ENCODE data around the gene GCH1. TPM values are rescaled to one million over a fixed set of nuclear protein-coding genes. Genes with fewer than 3 reads are reported as not detected.

GCH1 gene
- polyA plus RNA-seq, 3 donors: 55.3 to 68.6 (median 63.3) TPM

- no peak overlapping the region for H3K27ac ChIP-seq (ENCODE audit: low read depth in 1 of 2, low read length in 2 of 2)
- no peaks in the 10 kb centered on the region for H3K4me1 ChIP-seq (ENCODE audit: control insufficient read depth in 1 of 2, insufficient read depth in 2 of 2, low read length in 2 of 2)
- H3K4me3 ChIP-seq (replicated peaks in 1 of 3; ENCODE audit: low read depth in 2 of 3, low read length in 3 of 3): no peak overlapping the region
- H3K27ac Mint-ChIP-seq: no peak overlapping the region
- WGBS (ENCODE audit: insufficient coverage): 92% methylated on average over 2 of the region's 2 CpGs
- peaks cover 2% of the 10 kb centered on the region for H4K20me1 ChIP-seq (ENCODE audit: insufficient read depth, low read length)
- H3K36me3 ChIP-seq (replicated peaks in 1 of 2; ENCODE audit: control insufficient read depth in 1 of 2, insufficient read depth in 2 of 2, low read length in 2 of 2): peaks cover 11 to 23% of the 10 kb centered on the region in 2 donors
- no peak for DNase-seq
- no peaks in the 10 kb centered on the region for H3K79me2 ChIP-seq (ENCODE audit: insufficient read depth, low read length)
- no peak overlapping the region for H2AFZ ChIP-seq (ENCODE audit: insufficient read depth, low read depth, low read length, poor library complexity, severe bottlenecking)
- peaks cover 27 to 35% of the 10 kb centered on the region in 2 donors for H3K36me3 Mint-ChIP-seq
- H3K4me3 Mint-ChIP-seq: no peak overlapping the region
- no peak overlapping the region for H3K9ac ChIP-seq (ENCODE audit: insufficient read depth, low read length, poor library complexity, severe bottlenecking)
- H3K4me1 Mint-ChIP-seq: peaks cover 9% of the 10 kb centered on the region
- H3K27me3 ChIP-seq (ENCODE audit: control insufficient read depth in 2 of 2, insufficient read depth in 2 of 2, low read length in 2 of 2): no peaks in the 10 kb centered on the region
- intact Hi-C loops (cut with micrococcal nuclease): no loop called here
- H3K4me2 ChIP-seq (replicated peaks; ENCODE audit: extremely low read depth, low read length, poor library complexity, severe bottlenecking): no peak overlapping the region
- peaks cover 0 to 4% (median 2%) of the 10 kb centered on the region in 7 donors for H3K9me3 Mint-ChIP-seq
- no peaks in the 10 kb centered on the region for H3K9me3 ChIP-seq (replicated peaks in 1 of 2; ENCODE audit: control insufficient read depth in 1 of 2, insufficient read depth in 1 of 2, low read length in 2 of 2)
- TF ChIP-seq CTCF (IDR thresholded peaks at IDR 0.05): no peak
- peaks cover 0 to 1% (median 0%) of the 10 kb centered on the region in 3 donors for H3K27me3 Mint-ChIP-seq (ENCODE audit: low read depth in 3 of 3)
These were observed 66.4 kb downstream of the GCH1 start for GRCh38 chr14:54836231-54836630.

DNA sequence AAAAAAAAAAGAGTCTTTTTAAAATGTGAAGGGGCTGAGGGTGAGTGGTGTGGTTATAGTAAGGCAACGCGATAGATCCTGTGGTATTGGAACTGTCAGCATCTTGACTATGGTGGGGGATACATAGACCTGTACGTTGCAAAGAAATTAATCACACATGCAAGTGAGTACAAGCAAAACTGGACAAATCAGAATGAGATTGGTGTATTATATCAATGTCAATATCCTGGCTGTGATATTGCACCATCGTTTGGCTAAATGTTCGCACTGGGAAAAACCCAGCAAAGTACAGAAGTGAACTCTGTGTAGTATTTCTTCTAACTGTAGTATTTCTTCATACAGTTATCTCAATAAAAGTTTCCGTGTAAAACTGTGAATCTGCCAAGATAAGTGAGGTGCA lies 67.9 kb downstream of the GCH1 start:
- no peaks in the 10 kb centered on the region for H4K20me1 ChIP-seq (ENCODE audit: insufficient read depth, low read length)
- H3K4me1 Mint-ChIP-seq: peaks cover 4% of the 10 kb centered on the region
- H3K36me3 ChIP-seq (replicated peaks in 1 of 2; ENCODE audit: control insufficient read depth in 1 of 2, insufficient read depth in 2 of 2, low read length in 2 of 2): peaks cover 2 to 8% of the 10 kb centered on the region in 2 donors
- 100% methylated on average over 1 of the region's 6 CpGs for WGBS (ENCODE audit: insufficient coverage)
- no peak overlapping the region for H2AFZ ChIP-seq (ENCODE audit: insufficient read depth, low read depth, low read length, poor library complexity, severe bottlenecking)
- H3K4me3 Mint-ChIP-seq: no peak overlapping the region
- H3K9ac ChIP-seq (ENCODE audit: insufficient read depth, low read length, poor library complexity, severe bottlenecking): no peak overlapping the region
- DNase-seq: no peak
- no peaks in the 10 kb centered on the region for H3K79me2 ChIP-seq (ENCODE audit: insufficient read depth, low read length)
- no peak overlapping the region for H3K4me2 ChIP-seq (replicated peaks; ENCODE audit: extremely low read depth, low read length, poor library complexity, severe bottlenecking)
- H3K27me3 ChIP-seq (ENCODE audit: control insufficient read depth in 2 of 2, insufficient read depth in 2 of 2, low read length in 2 of 2): no peaks in the 10 kb centered on the region
- H3K27me3 Mint-ChIP-seq (ENCODE audit: low read depth in 3 of 3): peaks cover 0 to 1% (median 0%) of the 10 kb centered on the region in 3 donors
- no peaks in the 10 kb centered on the region for H3K4me1 ChIP-seq (ENCODE audit: control insufficient read depth in 1 of 2, insufficient read depth in 2 of 2, low read length in 2 of 2)
- intact Hi-C loops (cut with micrococcal nuclease): no loop called here
- TF ChIP-seq CTCF (IDR thresholded peaks at IDR 0.05): no peak
- H3K9me3 Mint-ChIP-seq: peaks cover 0 to 8% (median 3%) of the 10 kb centered on the region in 7 donors
- H3K27ac Mint-ChIP-seq: peak overlapping the region in 1 of 7 donors; percentile 26
- H3K4me3 ChIP-seq (replicated peaks in 1 of 3; ENCODE audit: low read depth in 2 of 3, low read length in 3 of 3): no peak overlapping the region
- no peaks in the 10 kb centered on the region for H3K9me3 ChIP-seq (replicated peaks in 1 of 2; ENCODE audit: control insufficient read depth in 1 of 2, insufficient read depth in 1 of 2, low read length in 2 of 2)
- H3K36me3 Mint-ChIP-seq: peaks cover 13 to 21% of the 10 kb centered on the region in 2 donors
- no peak overlapping the region for H3K27ac ChIP-seq (ENCODE audit: low read depth in 1 of 2, low read length in 2 of 2)
